Tibial artery (tissue), 4 donors: ENCODE data around the gene PARD3B.

Experiments
- DNase-seq, 2 donors: peaks; one replicate each; pipeline ENCODE4 v3.0.0-alpha.2; 2019
- H3K27ac ChIP-seq, 2 donors: fragments of 200-600 bp; sonication (generic) in 1 of 2; 1 replicate in 1 of 2; 2 replicates in 1 of 2; pipeline ENCODE4 v1.5.1; 2018 to 2019; ENCODE audit warnings: mild to moderate bottlenecking in 1 of 2
- H3K27me3 ChIP-seq, 2 donors: fragments of 200-600 bp; sonication (generic) in 1 of 2; one replicate each; pipeline versions ENCODE4 v1.5.1 to v1.6.0; 2016 to 2019
- H3K36me3 ChIP-seq, 3 donors: fragments of 200-600 bp; sonication (generic) in 2 of 3; one replicate each; pipeline ENCODE4 v1.5.1; 2016 to 2019; ENCODE audit warnings: mild to moderate bottlenecking in 2 of 3
- H3K4me1 ChIP-seq, 4 donors: fragments of 200-600 bp; sonication (generic) in 2 of 4; 1 replicate in 3 of 4; 2 replicates in 1 of 4; pipeline ENCODE4 v1.5.1; 2016 to 2019
- H3K4me3 ChIP-seq, 2 donors: fragments of 200-600 bp; sonication (generic) in 1 of 2; 1 replicate in 1 of 2; 2 replicates in 1 of 2; pipeline ENCODE4 v1.5.1; 2018 to 2019; ENCODE audit warnings: mild to moderate bottlenecking in 2 of 2
- H3K9me3 ChIP-seq, 3 donors: fragments of 200-600 bp; sonication (generic) in 1 of 3; one replicate each; pipeline ENCODE4 v1.5.1; 2016 to 2019
- intact Hi-C: fragments of 100-400 bp; cut with DNase I; formaldehyde crosslinking; loops from one replicate; pipeline ENCODE4 v1.15.0; 2023; ENCODE audit warnings: low total_unique reads
- TF ChIP-seq, protein P1 (sequence below), 2 experiments: fragments of 200-600 bp in 1 of 2; fragments of 450-650 bp in 1 of 2; IDR thresholded peaks; one replicate each; pipeline ENCODE4 v1.5.1; 2017 to 2019; ENCODE audit warnings: antibody characterized with exemption in 2 of 2, mild to moderate bottlenecking in 1 of 2, moderate library complexity in 1 of 2

Gene PARD3B

DNA sequence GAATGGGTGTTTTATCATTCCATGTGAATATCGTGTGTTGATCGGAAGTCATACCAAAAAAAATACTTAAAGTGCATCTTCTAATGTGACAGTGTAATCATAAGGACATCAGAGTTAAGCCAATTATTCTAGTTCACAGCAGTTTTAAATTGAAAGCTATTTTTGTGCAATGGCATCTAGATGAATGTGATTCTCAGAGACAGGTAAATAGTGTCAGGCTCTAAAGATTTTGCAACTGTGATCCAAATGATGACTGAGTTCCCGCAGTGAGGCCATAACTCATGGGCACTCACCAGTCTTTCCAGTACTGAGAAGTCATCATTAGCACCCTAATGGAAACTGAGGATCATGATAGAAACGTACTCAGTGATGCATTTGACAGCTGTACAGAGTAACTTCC, 542.6 kb downstream of the PARD3B start:
- H3K9me3 ChIP-seq = no peaks in the 10 kb centered on the region
- DNase-seq = no peak
- TF ChIP-seq, protein P1, sequence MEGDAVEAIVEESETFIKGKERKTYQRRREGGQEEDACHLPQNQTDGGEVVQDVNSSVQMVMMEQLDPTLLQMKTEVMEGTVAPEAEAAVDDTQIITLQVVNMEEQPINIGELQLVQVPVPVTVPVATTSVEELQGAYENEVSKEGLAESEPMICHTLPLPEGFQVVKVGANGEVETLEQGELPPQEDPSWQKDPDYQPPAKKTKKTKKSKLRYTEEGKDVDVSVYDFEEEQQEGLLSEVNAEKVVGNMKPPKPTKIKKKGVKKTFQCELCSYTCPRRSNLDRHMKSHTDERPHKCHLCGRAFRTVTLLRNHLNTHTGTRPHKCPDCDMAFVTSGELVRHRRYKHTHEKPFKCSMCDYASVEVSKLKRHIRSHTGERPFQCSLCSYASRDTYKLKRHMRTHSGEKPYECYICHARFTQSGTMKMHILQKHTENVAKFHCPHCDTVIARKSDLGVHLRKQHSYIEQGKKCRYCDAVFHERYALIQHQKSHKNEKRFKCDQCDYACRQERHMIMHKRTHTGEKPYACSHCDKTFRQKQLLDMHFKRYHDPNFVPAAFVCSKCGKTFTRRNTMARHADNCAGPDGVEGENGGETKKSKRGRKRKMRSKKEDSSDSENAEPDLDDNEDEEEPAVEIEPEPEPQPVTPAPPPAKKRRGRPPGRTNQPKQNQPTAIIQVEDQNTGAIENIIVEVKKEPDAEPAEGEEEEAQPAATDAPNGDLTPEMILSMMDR (IDR thresholded peaks at IDR 0.05) = no peak
- no peaks in the 10 kb centered on the region for H3K4me1 ChIP-seq
- H3K4me3 ChIP-seq = no peak overlapping the region
- no peaks in the 10 kb centered on the region for H3K27me3 ChIP-seq
- no peak overlapping the region for H3K27ac ChIP-seq
- H3K36me3 ChIP-seq = no peaks in the 10 kb centered on the region
- intact Hi-C loops = no loop called here

DNA sequence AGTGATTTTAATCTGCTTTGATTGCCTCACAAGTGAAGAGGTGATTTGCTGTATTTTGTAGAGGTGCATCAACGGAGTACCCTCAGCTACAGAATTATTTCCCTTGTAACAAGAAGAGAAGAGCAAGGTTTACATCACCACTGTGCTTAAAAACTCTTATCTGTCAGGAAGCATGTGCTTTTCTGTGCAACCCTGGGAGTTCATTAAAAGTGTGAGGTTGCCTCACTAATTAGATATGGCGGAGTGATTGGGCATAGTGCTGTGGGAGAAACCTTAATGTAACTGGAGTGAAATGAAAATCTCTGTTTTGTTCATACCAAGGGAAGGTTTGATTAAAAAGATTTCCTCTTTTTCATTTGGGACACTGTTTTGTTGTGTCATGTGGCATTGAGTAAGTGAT, 544.7 kb downstream of the PARD3B start:
- Histone ChIP-seq H3K4me1 (no peaks in the 10 kb centered on the region), H3K4me3 (no peak overlapping the region), H3K9me3 (no peaks in the 10 kb centered on the region), H3K27me3 (no peaks in the 10 kb centered on the region), H3K36me3 (no peaks in the 10 kb centered on the region), H3K27ac (no peak overlapping the region)
- TF ChIP-seq, protein P1 (IDR thresholded peaks at IDR 0.05) = no peak
- intact Hi-C loops = no loop called here
- no peak for DNase-seq

DNA sequence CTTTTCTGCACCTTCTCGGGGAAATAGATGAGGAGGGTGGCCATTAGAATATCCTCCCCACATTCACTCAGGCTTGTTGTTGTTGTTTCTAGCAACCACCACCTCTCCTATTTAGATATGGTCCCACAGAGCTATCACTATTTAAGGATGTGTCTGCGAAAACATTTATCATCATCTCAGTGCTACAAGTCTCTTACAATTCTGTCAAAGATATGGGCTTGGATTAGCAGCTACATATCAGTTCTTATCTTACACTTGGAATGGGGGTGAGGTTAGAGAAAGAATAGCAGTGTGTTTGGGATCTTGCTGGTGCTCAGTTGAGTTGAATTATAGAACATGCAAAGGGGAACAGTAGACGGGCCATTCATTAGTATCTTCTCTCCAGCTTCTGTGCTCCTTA, 546.1 kb downstream of the PARD3B start:
- TF ChIP-seq, protein P1 (IDR thresholded peaks at IDR 0.05) = no peak
- no peak overlapping the region for H3K4me3 ChIP-seq
- intact Hi-C loops = no loop called here
- H3K4me1 ChIP-seq = no peaks in the 10 kb centered on the region
- no peaks in the 10 kb centered on the region for H3K27me3 ChIP-seq
- no peak for DNase-seq
- H3K27ac ChIP-seq = no peak overlapping the region
- H3K9me3 ChIP-seq = no peaks in the 10 kb centered on the region
- no peaks in the 10 kb centered on the region for H3K36me3 ChIP-seq

DNA sequence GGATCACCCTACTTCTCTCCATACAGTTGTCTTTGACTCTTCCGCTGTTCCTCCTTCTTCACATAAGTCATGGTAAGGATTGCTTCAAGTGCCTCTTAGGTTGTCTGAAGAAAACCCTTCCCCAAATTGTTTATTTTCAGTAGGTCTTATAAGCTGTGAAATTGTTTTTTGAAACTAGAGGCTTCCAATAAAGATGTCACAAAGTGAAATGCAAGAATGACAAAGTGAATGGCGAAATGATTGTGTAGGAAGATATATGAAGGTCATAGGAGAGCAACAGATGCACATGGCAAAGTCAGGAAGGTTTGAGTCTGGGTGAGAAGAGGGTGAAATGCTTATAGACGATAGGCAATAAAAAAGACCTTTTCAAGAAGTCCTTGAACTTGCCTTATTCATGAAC, 548.8 kb downstream of the PARD3B start:
- H3K27ac ChIP-seq = no peak overlapping the region
- DNase-seq = no peak
- no peaks in the 10 kb centered on the region for H3K27me3 ChIP-seq
- H3K4me1 ChIP-seq = no peaks in the 10 kb centered on the region
- no peaks in the 10 kb centered on the region for H3K36me3 ChIP-seq
- TF ChIP-seq, protein P1 (IDR thresholded peaks at IDR 0.05) = no peak
- intact Hi-C loops = no loop called here
- no peak overlapping the region for H3K4me3 ChIP-seq
- no peaks in the 10 kb centered on the region for H3K9me3 ChIP-seq

DNA sequence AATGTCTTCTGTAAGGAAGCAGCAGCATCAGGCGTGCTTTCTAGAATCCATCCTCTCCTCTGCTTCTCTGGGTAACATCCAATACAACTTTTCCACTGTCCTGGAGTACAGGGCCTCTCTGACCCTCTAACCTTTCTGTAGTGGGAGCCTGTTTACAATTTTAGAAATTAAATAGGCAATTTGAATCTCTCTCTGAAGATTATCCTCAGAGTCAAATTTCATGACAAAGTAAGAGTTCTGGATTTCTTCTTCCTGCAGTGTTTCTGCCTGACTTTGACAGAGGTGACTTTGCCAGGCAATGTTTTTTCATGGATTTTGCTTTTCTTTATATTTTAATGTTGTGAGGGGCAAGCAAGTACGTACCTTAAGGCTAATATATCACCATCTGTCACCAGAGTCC, 558.4 kb downstream of the PARD3B start:
- H3K27me3 ChIP-seq = no peaks in the 10 kb centered on the region
- H3K27ac ChIP-seq = no peak overlapping the region
- H3K4me3 ChIP-seq = no peak overlapping the region
- no peaks in the 10 kb centered on the region for H3K9me3 ChIP-seq
- no peaks in the 10 kb centered on the region for H3K4me1 ChIP-seq
- H3K36me3 ChIP-seq = no peaks in the 10 kb centered on the region
- TF ChIP-seq, protein P1 (IDR thresholded peaks at IDR 0.05) = no peak
- intact Hi-C loops = no loop called here
- no peak for DNase-seq

DNA sequence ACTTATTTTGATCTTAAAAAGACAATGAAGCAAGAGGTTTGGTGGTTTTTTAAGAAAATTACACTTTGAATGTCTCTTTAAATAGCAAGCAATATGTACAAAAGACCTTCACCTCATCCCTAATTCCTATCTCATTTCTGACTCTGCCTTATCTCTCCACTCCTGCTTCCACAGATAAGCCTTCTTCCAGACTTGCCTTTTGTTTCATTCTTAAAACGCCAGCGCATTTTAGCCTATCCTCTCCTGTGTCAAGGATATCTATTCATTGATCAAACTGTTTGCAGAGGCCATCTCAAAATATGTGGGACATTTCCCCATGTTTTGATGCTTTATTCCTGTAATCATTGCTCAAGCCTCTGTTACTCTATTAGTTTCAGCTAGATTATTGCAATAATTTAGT, 562.5 kb downstream of the PARD3B start:
- peaks cover 0 to 7% (median 0%) of the 10 kb centered on the region in 3 donors for H3K36me3 ChIP-seq
- no peaks in the 10 kb centered on the region for H3K9me3 ChIP-seq
- no peak for DNase-seq
- H3K4me1 ChIP-seq = no peaks in the 10 kb centered on the region
- no peak overlapping the region for H3K4me3 ChIP-seq
- H3K27ac ChIP-seq = no peak overlapping the region
- intact Hi-C loops = no loop called here
- no peaks in the 10 kb centered on the region for H3K27me3 ChIP-seq
- TF ChIP-seq, protein P1 (IDR thresholded peaks at IDR 0.05) = no peak
